ENCODE results near the gene LRRC7.

GRCh38 chr1:69702085-69702484, 134.4 kb downstream of the LRRC7 start:
- TF ChIP-seq CTCF (IDR thresholded peaks at IDR 0.05) (no peak), POLR2A (IDR thresholded peaks at IDR 0.05) (no peak)
